Neuronal stem cell (in vitro differentiated cells): ENCODE results near the gene SFMBT1.

Source experiments
- DNase-seq: peaks from one replicate; pipeline ENCODE4 v3.0.0-alpha.2; 2013; ENCODE audit warnings: low spot score
- H2AFZ ChIP-seq: one replicate; pipeline ENCODE4 v1.6.1; 2013; ENCODE audit warnings: mild to moderate bottlenecking, low read length, inconsistent platforms
- H2AK5ac ChIP-seq: 2 replicates; pipeline ENCODE4 v1.6.1; 2013; ENCODE audit warnings: low read depth, mild to moderate bottlenecking, inconsistent platforms, low read length, moderate library complexity, mixed read lengths
- H2BK120ac ChIP-seq: 2 replicates; pipeline ENCODE4 v1.6.1; 2013; ENCODE audit warnings: low read depth, mild to moderate bottlenecking, inconsistent platforms, low read length, moderate library complexity, mixed read lengths
- H2BK12ac ChIP-seq: one replicate; pipeline ENCODE4 v1.6.1; 2013; ENCODE audit warnings: low read length, inconsistent platforms
- H2BK15ac ChIP-seq: 2 replicates; pipeline ENCODE4 v1.6.1; 2013; ENCODE audit warnings: mild to moderate bottlenecking, low read length, inconsistent platforms, mixed read lengths
- H2BK5ac ChIP-seq: one replicate; pipeline ENCODE4 v1.6.1; 2013; ENCODE audit warnings: inconsistent platforms, mild to moderate bottlenecking, low read length, moderate library complexity
- H3K14ac ChIP-seq: one replicate; pipeline ENCODE4 v1.6.1; 2013; ENCODE audit warnings: low read length, inconsistent platforms
- H3K18ac ChIP-seq: 2 replicates; pipeline ENCODE4 v1.6.1; 2013; ENCODE audit warnings: low read length, inconsistent platforms
- H3K23ac ChIP-seq: 2 replicates; pipeline ENCODE4 v1.6.1; 2013; ENCODE audit warnings: low read depth, mild to moderate bottlenecking, mixed read lengths, low read length, inconsistent platforms; ENCODE audit not compliant: poor library complexity
- H3K27ac ChIP-seq: replicated peaks from 3 replicates; pipeline ENCODE4 v1.5.1; 2013; ENCODE audit warnings: low read length, inconsistent platforms
- H3K27me3 ChIP-seq, 3 experiments: 2 replicates each; pipeline ENCODE4 v1.6.1; 2013; ENCODE audit warnings: low read length in 3 of 3, mild to moderate bottlenecking in 2 of 3, inconsistent platforms in 1 of 3, low read depth in 1 of 3, mixed read lengths in 1 of 3, moderate library complexity in 1 of 3; ENCODE audit not compliant: control insufficient read depth in 3 of 3, insufficient read depth in 3 of 3
- H3K36me3 ChIP-seq, 2 donors: replicated peaks in 1 of 2; 2 replicates each; pipeline ENCODE4 v1.6.1; 2013; ENCODE audit warnings: low read length in 2 of 2; ENCODE audit not compliant: control insufficient read depth in 2 of 2, insufficient read depth in 2 of 2
- H3K4ac ChIP-seq: 2 replicates; pipeline ENCODE4 v1.6.1; 2013; ENCODE audit warnings: inconsistent platforms, mild to moderate bottlenecking, low read length, moderate library complexity
- H3K4me1 ChIP-seq, 2 donors: 1 replicate in 1 of 2; 2 replicates in 1 of 2; pipeline ENCODE4 v1.6.1; 2013; ENCODE audit warnings: low read length in 2 of 2, low read depth in 1 of 2; ENCODE audit not compliant: control insufficient read depth in 2 of 2, insufficient read depth in 1 of 2
- H3K4me2 ChIP-seq: one replicate; pipeline ENCODE4 v1.6.1; 2013; ENCODE audit warnings: mild to moderate bottlenecking, low read length, inconsistent platforms; ENCODE audit not compliant: insufficient read depth, poor library complexity, severe bottlenecking
- H3K4me3 ChIP-seq, 2 donors: 2 replicates each; pipeline ENCODE4 v1.5.1; 2013; ENCODE audit warnings: low read length in 2 of 2, mild to moderate bottlenecking in 2 of 2, inconsistent platforms in 1 of 2, moderate library complexity in 1 of 2
- H3K79me1 ChIP-seq: one replicate; pipeline ENCODE4 v1.6.1; 2013; ENCODE audit warnings: low read depth, mild to moderate bottlenecking, inconsistent platforms, low read length, moderate library complexity
- H3K9ac ChIP-seq: one replicate; pipeline ENCODE4 v1.6.1; 2013; ENCODE audit warnings: mild to moderate bottlenecking, low read depth, low read length, inconsistent platforms; ENCODE audit not compliant: poor library complexity
- H3K9me3 ChIP-seq, 2 donors: replicated peaks in 1 of 2; 2 replicates each; pipeline versions ENCODE3 to v1.6.1; 2013; ENCODE audit warnings: low read length in 2 of 2, mild to moderate bottlenecking in 2 of 2, inconsistent platforms in 1 of 2, low read depth in 1 of 2, mixed read lengths in 1 of 2, moderate library complexity in 1 of 2; ENCODE audit not compliant: control insufficient read depth in 2 of 2, insufficient read depth in 1 of 2
- H4K8ac ChIP-seq: one replicate; pipeline ENCODE4 v1.6.1; 2013; ENCODE audit warnings: low read depth, mild to moderate bottlenecking, inconsistent platforms, low read length, moderate library complexity
- H4K91ac ChIP-seq: one replicate; pipeline ENCODE4 v1.6.1; 2013; ENCODE audit warnings: low read length, low read depth, mild to moderate bottlenecking, inconsistent platforms; ENCODE audit not compliant: poor library complexity
- WGBS, 2 donors: extraction: QIAGEN DNeasy Blood & Tissue Kit; methylation state at CpG; one replicate each; pipeline ENCODE4 v1.1.7; 2013; ENCODE audit warnings: missing lambda C conversion rate in 2 of 2, mixed read lengths in 1 of 2; ENCODE audit not compliant: insufficient read length in 2 of 2, insufficient replicate concordance in 1 of 2; ENCODE audit errors: extremely low coverage in 2 of 2; 5-methylcytosine and 5-hydroxymethylcytosine counted together

SFMBT1 gene

GRCh38 chr3:52879581-52879980, 166.3 kb downstream of the SFMBT1 start:
- H3K9ac ChIP-seq: no peak overlapping the region
- peaks cover 2% of the 10 kb centered on the region for H3K79me1 ChIP-seq
- no CpG with 5 or more reads among the region's 4 CpGs for WGBS, 2 donors
- no peak overlapping the region for H2AFZ ChIP-seq
- H3K14ac ChIP-seq: no peak overlapping the region
- H2AK5ac ChIP-seq: no peak overlapping the region
- H3K27ac ChIP-seq: no peak overlapping the region
- H4K91ac ChIP-seq: no peak overlapping the region
- H3K23ac ChIP-seq: no peak overlapping the region
- no peaks in the 10 kb centered on the region for H3K27me3 ChIP-seq
- no peak overlapping the region for H4K8ac ChIP-seq
- peaks cover 0 to 7% of the 10 kb centered on the region in 2 donors for H3K36me3 ChIP-seq
- H2BK120ac ChIP-seq: no peak overlapping the region
- H2BK5ac ChIP-seq: no peak overlapping the region
- no peak overlapping the region for H3K4ac ChIP-seq
- peaks cover 0 to 2% of the 10 kb centered on the region in 2 donors for H3K9me3 ChIP-seq
- no peak overlapping the region for H3K4me2 ChIP-seq
- no peak for DNase-seq
- H3K4me1 ChIP-seq: peaks cover 0 to 9% of the 10 kb centered on the region in 2 donors
- H3K18ac ChIP-seq: no peak overlapping the region
- no peak overlapping the region for H2BK15ac ChIP-seq
- no peak overlapping the region for H3K4me3 ChIP-seq
- no peak overlapping the region for H2BK12ac ChIP-seq

DNA sequence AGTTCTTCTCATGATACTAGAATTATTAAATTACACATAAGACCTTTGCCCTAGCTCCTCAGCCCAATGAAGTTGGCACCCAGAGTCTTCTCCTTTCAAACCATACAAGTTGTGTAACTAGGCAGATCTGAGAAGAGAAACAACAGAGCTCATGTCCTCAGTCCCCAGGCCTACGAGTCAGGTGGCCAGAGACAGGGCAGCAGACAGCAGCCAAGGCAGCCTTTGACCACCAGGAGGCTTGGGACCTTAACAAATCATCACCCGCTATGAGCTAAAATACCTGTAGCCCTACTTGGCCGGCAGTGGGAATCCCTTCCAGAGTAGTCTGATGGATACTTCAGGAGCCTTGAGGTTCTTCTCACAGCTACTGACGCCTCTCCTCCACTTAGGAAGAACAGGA, 166.8 kb downstream of the SFMBT1 start:
- Histone ChIP-seq H2BK12ac (no peak overlapping the region), H2BK120ac (no peak overlapping the region), H3K79me1 (peaks cover 2% of the 10 kb centered on the region), H3K27me3 (no peaks in the 10 kb centered on the region), H3K4me3 (no peak overlapping the region), H3K9ac (no peak overlapping the region), H3K23ac (no peak overlapping the region), H2AK5ac (no peak overlapping the region), H3K9me3 (peaks cover 0 to 2% of the 10 kb centered on the region in 2 donors), H4K8ac (no peak overlapping the region), H2BK5ac (no peak overlapping the region), H3K14ac (no peak overlapping the region), H3K4ac (no peak overlapping the region), H3K27ac (no peak overlapping the region), H3K36me3 (peaks cover 0 to 7% of the 10 kb centered on the region in 2 donors), H4K91ac (no peak overlapping the region), H3K18ac (no peak overlapping the region), H3K4me2 (no peak overlapping the region), H3K4me1 (peaks cover 0 to 9% of the 10 kb centered on the region in 2 donors), H2AFZ (no peak overlapping the region), H2BK15ac (no peak overlapping the region)
- DNase-seq: no peak
- WGBS, 2 donors: no CpG with 5 or more reads among the region's 4 CpGs

DNA sequence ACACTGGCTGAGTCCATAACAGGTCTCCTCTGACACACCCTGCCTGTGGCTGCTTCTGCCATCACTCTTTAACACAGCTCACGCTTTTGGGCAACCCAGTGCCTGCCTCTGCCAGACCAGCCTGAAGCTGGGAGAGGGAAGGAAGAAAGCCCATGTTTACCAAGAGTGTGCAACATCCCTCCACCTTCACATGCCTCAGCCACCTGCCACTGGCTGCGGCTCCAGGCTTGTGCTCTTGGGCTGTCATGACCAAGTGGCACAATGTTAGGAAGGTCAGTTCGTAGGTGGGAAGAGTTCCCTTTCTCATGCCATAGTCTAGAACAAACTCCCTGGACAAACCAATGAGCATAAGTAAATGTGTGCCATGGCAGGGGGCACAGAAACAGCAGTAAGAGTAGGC, 168.8 kb downstream of the SFMBT1 start:
- H3K4ac ChIP-seq: no peak overlapping the region
- H4K91ac ChIP-seq: no peak overlapping the region
- peaks cover 0 to 13% of the 10 kb centered on the region in 2 donors for H3K4me1 ChIP-seq
- no peak overlapping the region for H3K14ac ChIP-seq
- H3K27ac ChIP-seq: no peak overlapping the region
- H2AK5ac ChIP-seq: no peak overlapping the region
- H3K36me3 ChIP-seq: peaks cover 0 to 7% of the 10 kb centered on the region in 2 donors
- no peaks in the 10 kb centered on the region for H3K27me3 ChIP-seq
- peaks cover 2% of the 10 kb centered on the region for H3K79me1 ChIP-seq
- no peak overlapping the region for H4K8ac ChIP-seq
- no peak overlapping the region for H2AFZ ChIP-seq
- H2BK12ac ChIP-seq: no peak overlapping the region
- no peak for DNase-seq
- no peak overlapping the region for H2BK120ac ChIP-seq
- no peak overlapping the region for H3K18ac ChIP-seq
- no peak overlapping the region for H3K4me3 ChIP-seq
- no CpG with 5 or more reads among the region's 3 CpGs for WGBS, 2 donors
- H3K9ac ChIP-seq: no peak overlapping the region
- no peak overlapping the region for H2BK15ac ChIP-seq
- H3K23ac ChIP-seq: no peak overlapping the region
- no peak overlapping the region for H2BK5ac ChIP-seq
- H3K9me3 ChIP-seq: peaks cover 0 to 2% of the 10 kb centered on the region in 2 donors
- no peak overlapping the region for H3K4me2 ChIP-seq

DNA sequence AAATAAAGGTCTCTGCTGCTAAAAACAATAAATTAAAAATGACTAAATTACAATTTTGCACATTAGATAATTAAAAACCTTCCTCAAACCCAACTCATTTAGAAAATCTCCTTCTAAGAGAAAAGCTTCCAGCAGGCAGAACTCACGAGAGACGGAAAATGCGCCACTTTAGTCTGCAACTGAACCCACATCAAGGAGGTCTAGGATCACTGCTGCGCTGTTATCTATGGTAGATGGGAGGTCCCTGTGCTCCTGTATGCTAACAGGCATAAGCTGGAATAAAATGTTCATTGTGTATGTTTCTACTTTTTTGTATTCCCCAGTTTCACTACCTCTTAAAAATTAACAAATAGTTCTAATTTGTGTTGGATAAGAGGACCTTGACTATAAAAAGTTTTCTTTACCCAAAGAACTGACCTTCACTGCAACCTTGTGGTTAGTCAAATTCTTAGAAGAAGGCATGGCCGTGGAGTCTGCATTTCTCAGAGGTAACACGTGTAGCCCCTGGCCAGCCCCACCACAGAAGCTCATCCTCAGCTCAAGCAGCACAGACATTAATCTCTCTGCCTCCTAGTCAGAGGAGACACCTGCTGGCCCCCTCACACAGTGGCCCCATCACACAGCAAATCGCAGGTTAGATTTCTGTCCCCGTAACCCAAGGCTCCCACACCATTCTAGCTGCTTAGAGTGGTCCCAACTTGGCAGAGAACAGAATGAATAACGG, 170.8 kb downstream of the SFMBT1 start:
- Histone ChIP-seq H3K14ac (no peak overlapping the region), H3K4ac (no peak overlapping the region), H2BK120ac (no peak overlapping the region), H3K9me3 (peaks cover 0 to 2% of the 10 kb centered on the region in 2 donors), H4K8ac (no peak overlapping the region), H2BK12ac (no peak overlapping the region), H2AK5ac (no peak overlapping the region), H3K27ac (no peak overlapping the region), H2AFZ (no peak overlapping the region), H3K4me3 (no peak overlapping the region), H2BK15ac (no peak overlapping the region), H3K18ac (no peak overlapping the region), H3K79me1 (peaks cover 2% of the 10 kb centered on the region), H3K9ac (no peak overlapping the region), H3K4me1 (peaks cover 0 to 11% of the 10 kb centered on the region in 2 donors), H2BK5ac (no peak overlapping the region), H3K23ac (no peak overlapping the region), H3K4me2 (no peak overlapping the region), H4K91ac (no peak overlapping the region), H3K36me3 (peaks cover 0 to 7% of the 10 kb centered on the region in 2 donors), H3K27me3 (no peaks in the 10 kb centered on the region)
- DNase-seq: no peak
- no CpG with 5 or more reads among the region's 9 CpGs for WGBS, 2 donors
